COLO829 (cell line): ENCODE results near the gene CXCL1.
A peak's percentile ranks its signal among the peaks of the same experiment; 100 is the strongest.

Experiments
- DNase-seq: peaks from one replicate; pipeline ENCODE4 v3.0.0; 2012; ENCODE audit warnings: low spot score

CXCL1 gene

DNA sequence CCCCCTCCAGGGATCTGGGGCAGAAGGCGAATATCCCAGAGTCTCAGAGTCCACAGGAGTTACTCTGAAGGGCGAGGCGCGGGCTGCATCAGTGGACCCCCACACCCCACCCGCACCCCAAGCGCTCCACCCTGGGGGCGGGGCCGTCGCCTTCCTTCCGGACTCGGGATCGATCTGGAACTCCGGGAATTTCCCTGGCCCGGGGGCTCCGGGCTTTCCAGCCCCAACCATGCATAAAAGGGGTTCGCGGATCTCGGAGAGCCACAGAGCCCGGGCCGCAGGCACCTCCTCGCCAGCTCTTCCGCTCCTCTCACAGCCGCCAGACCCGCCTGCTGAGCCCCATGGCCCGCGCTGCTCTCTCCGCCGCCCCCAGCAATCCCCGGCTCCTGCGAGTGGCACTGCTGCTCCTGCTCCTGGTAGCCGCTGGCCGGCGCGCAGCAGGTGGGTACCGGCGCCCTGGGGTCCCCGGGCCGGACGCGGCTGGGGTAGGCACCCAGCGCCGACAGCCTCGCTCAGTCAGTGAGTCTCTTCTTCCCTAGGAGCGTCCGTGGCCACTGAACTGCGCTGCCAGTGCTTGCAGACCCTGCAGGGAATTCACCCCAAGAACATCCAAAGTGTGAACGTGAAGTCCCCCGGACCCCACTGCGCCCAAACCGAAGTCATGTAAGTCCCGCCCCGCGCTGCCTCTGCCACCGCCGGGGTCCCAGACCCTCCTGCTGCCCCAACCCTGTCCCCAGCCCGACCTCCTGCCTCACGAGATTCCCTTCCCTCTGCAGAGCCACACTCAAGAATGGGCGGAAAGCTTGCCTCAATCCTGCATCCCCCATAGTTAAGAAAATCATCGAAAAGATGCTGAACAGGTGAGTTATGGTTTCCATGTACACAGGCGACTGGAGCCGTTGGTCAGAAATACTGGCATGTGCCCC is at the start of gene CXCL1:
CXCL1 (plus strand) TSS at position 264 of the 926 bp plus-strand sequence; CDS start at position 342, 78 bp downstream.
- DNase-seq = no peak

DNA sequence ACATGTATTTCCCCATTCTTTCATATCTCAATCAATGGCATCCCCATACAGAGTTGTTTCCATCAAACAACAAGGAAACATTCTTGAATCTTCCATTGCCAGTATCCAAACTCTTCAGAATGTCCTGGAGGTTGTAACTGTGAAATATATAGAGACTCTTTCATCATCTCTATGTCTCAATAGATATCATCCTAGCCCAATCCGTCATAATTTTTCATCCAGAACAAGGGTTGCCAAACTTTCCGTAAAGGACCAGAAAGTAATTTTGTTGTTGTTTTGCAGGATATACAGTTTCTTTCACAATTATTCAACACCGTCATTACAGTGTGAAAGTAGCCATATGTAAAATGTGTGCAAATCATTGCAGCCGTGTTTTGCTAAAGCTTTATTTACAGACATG is 47.9 kb upstream of the CXCL1 start:
- DNase-seq = no peak

DNA sequence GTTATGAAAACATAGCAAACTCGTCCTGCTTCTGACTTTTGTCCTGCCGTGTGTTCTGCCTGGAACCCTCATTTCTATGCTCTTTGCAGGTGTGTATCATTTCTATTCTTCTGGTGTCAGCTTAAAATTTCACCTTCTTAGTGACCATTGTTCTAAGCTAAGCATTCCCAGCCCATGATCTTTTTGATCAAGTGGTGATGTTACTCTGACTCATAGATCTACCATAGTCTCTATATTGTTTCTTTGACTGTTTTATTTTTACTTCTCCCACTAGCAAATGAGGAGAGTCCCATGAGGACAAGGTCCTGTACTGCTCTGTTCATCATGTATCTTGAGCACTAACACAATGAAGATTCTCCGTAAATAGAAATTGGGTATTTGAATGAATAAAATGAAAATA is 46.8 kb upstream of the CXCL1 start:
- DNase-seq = peak; percentile 62

DNA sequence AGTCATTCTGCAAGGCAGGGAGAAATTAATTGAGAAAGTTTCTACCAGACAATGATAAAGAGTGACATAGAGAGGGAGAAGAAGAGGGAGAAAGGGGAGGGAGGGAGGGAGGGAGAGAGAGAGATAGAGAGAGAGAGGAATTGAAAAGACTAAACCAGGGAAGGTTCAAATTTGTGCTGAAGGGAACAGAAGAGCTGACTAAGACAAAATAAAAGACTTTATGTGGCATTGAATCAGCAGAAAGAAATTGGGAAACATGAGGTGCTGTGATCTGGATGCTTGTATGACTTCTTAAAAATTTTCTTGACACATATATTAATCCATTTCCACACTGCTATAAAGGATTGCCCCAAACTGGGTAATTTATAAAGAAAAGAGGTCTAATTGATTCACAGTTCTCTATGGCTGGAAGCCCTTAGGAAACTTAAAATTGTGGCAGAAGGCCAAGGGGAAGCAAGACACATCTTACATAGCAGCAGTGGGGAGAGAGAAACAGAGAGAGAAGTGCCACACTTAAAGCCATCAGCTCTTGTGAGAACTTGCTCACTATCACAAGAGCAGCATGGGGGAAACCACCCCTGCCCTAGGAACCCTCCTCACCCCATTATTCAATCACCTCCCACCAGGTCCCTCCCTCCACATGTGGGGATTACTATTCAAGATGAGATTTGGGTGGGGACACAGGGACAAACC is 46.2 kb upstream of the CXCL1 start:
- DNase-seq = no peak

DNA sequence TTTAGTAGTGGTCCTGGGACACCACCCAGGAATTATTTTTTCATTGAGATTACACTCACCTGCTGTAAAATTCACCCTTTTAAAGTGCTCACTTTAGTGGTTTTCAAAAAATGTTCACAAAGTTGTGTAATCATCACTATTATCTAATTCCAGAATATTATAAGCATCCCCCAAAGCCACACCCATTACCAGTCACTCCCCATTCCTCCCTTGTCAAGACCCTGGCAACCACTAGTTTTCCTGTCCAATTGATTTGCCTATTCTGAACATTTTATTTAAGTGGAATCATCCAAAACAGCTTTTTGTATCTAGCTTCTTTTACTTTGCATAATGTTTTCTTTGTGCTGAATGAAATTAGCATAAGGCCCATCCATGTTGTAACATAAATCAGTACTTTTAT is 45.4 kb upstream of the CXCL1 start:
- DNase-seq = no peak

DNA sequence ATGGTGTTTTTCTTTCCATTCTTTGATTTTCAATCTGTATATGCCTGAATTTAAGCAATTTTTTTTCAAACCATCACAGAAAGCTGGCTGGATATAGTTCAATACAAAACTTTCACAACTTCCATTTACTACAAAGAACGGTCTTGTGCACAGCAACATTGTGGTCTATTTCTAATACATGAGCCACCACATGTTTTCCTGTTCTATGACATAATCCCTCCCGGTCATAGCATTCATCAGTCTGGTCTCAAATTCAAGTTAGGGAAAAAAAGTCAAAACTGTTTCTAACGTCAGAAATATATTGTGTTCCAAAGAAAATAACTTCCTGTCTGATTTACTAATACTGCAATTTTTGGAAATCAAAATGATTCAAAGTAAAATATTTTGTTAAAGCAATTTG is 40.2 kb upstream of the CXCL1 start:
- DNase-seq = peak; percentile 67

DNA sequence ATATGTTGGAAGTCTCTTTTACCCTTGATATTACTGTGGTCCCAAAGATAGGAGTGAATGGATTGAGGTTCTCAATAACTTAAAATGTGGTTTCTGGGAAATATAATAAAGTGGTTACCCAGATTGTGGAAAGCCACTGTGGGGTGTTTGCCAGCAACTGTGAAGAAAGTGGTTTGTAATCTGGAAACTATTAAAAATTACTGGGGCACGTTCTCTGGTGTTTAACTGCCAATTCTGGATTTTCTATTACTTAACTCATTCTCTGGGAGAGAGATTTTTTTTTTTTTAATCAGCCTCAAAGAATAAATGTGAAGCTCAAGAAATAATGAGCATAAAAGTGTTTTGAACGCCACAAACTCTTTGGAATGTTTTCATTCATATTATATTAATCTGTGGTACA is 37.6 kb upstream of the CXCL1 start:
- DNase-seq = no peak

DNA sequence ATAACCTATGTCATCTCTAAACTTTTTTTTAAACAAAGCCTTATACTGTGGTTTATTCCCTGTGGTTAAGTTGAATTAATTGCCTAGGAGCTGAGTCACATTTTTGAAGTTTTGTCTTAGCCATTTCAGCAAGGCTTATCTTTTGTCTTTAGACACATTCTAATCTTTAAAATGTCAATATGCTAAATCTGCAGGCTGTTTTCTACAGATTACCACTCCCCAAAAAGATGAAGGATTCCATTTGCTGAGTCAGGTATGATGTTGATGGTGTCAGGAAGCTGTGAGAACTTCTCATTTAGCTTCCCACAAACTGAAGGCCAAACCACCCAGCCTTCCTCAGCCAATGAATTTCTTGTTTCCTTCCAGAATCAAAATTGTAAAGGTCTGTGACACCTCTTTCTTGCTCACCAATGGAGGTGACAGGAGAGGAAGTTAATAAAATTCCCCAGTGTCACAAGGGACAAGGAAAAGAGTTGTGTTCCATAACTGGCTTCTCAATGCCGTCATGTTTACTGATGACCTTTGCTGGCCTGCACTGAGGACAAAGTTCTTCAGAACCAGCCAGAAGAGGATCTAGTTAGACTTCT is 36.4 kb upstream of the CXCL1 start:
- DNase-seq = peak; percentile 74

DNA sequence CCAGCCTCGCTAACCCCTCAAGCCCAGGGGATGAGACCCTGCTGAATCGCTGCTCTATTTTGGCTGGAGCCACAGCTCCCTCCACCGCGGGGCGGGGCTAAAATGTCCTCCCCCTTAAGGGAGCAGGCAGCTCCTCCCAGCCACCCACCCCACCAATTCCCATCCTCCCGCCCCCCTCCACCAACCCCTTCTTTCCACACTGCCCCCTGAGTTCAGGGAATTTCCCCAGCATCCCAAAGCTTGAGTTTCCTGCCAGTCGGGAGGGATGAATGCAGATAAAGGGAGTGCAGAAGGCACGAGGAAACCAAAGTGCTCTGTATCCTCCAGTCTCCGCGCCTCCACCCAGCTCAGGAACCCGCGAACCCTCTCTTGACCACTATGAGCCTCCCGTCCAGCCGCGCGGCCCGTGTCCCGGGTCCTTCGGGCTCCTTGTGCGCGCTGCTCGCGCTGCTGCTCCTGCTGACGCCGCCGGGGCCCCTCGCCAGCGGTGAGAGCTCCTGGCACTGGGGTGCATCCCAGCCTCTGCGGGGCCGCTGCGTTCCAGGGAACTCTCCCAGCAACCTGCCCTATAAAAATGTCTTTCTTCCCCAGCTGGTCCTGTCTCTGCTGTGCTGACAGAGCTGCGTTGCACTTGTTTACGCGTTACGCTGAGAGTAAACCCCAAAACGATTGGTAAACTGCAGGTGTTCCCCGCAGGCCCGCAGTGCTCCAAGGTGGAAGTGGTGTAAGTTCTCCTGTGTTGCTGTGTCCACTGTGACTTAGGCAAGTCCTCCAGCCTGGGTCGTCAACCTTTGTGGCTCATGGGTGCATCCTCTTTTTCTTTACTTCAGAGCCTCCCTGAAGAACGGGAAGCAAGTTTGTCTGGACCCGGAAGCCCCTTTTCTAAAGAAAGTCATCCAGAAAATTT is 32.6 kb upstream of the CXCL1 start, which contains the start of gene CXCL6:
CXCL6 (plus strand) TSS at position 306 of the 907 bp plus-strand sequence; CDS start at position 379, 73 bp downstream.
- no peak for DNase-seq

DNA sequence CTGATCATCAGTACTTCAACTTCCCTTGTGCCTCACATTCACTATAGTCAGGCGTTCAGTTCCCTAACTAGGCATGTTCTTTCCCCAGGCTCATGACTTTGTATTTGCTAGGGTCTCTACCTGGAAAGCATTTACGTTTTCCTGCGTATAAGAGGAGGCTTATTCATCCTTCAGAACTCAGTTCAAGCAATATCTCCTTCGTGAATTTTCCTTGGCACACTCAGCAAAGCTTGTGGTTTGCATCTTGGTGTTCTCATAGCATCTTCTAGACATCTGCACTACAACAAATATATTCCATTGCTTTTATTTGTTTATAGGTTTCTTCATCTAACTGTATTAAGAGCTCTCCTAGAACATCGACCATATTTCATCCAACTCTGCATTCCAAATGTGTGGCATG is 30.1 kb upstream of the CXCL1 start:
- no peak for DNase-seq

DNA sequence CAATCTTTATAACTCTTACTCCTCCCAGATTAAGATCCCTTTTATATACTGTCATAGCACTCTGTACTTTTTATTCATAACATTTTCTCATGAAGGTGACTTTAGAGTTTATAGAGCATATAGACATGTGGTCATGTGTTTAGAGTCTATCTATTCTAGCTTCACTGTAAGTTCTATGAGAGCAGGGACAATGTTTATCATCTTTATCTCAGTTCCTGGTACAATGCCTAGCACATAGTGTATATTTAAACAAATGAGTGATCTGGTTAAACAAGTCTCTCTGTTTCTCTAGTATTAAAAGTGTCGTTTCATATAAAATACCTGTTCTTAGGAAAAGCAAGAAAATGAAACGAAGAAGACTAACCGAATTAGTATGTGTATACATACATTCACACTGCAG is 29.5 kb upstream of the CXCL1 start:
- DNase-seq = no peak

DNA sequence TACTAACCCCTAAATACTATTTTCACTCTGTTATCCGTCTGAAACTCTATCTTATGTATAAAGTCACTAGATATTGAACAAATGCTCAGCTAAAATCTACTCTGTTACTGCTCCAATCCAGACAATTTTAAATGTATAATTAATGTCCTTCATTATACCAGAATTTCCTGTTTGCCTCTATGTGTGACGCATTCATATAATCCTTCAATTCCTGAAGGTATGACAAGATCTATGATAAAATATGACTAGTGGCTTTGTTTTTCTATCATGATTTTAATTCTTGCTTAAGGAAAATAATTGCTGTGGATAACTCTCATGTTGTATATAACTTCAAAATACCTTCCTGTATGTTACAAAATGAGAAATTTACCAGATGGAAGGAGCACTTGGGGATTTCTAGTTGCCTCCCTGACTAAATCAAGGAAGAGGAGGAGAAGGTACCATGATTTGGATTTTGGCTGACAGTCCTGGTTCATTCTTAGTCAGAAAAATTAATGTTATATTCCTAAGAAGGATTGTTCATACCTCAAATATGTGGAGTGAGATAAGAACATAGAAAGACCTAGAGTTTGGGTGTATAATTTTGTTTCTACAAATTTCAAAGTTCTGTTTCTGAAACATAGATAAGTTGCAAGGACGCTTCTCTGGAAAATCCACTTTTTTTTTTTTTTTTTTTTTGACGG is 27.8 kb upstream of the CXCL1 start:
- DNase-seq = no peak

DNA sequence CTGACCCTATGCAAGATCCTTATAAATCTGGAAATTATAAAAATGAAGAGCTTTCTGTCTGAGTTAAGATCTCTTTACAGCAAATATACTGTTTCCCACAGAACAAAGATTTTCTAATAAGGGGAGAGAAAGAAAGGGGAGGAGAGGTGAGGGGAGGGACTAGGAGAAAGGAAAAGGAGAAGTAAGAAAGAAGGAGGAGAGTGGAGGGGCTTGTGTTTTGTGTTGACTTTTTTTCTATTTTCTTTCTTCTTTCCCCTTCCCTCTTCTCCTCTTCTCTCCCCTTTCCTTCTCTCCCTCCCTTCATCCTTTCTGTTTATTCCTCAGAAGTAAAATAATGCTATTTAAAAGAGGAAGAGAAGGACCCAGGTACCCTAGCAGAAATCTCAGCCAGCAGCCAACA is 26.5 kb upstream of the CXCL1 start:
- DNase-seq = no peak

DNA sequence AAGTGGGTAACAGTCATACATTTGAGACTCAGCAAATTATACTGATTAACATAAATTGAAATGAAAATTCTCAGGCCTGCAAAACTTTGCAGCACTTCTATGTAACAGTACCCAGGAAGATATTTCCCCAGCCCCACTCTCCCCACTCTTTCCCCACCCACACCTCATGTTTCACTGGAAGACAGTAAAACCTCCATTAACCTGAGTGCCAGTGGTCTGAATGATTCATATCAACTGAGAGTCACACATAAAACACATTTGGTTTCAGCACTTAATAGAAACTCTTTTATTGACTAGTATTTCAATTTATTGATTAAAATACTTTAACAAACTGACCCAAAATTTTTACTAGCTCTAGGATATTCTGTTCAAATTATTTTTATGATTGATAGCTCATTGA is 25.8 kb upstream of the CXCL1 start:
- DNase-seq = no peak

DNA sequence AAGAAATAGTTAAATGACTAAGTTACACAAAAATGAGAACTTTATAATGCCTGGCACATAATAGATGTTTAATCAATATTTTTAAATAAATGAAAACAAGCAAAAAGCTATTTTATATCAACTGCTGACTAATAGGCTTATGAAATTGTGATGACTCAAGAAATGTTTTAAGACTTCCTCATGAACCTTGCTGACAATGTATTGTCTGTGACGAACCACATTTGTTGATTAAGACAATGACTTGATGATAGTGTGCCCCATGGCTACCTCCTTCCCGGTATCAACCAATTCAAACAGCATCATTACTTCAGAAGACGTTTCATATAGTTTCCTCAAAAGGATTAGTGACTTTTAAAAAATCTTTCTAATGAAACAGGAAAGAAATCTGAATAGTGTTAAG is 24.8 kb upstream of the CXCL1 start:
- no peak for DNase-seq

DNA sequence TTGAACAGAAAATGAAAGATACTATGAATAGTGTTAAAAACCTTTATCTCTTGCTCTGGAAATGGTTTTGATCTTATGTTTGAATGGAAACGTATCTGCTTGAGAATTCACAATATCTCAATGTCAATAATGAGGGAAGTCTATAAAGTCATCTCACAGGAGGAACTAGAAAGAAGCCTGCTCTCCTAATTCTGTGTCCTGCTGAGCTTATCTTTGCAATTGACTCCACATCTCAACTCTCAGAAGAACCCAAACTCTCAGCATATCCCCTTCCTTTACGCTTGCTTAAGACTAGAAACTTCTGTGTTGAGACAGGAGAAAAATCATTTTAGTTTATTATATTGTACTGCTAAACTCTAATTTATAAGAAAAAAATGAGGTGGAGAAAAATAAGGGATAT is 24.4 kb upstream of the CXCL1 start:
- DNase-seq = no peak

DNA sequence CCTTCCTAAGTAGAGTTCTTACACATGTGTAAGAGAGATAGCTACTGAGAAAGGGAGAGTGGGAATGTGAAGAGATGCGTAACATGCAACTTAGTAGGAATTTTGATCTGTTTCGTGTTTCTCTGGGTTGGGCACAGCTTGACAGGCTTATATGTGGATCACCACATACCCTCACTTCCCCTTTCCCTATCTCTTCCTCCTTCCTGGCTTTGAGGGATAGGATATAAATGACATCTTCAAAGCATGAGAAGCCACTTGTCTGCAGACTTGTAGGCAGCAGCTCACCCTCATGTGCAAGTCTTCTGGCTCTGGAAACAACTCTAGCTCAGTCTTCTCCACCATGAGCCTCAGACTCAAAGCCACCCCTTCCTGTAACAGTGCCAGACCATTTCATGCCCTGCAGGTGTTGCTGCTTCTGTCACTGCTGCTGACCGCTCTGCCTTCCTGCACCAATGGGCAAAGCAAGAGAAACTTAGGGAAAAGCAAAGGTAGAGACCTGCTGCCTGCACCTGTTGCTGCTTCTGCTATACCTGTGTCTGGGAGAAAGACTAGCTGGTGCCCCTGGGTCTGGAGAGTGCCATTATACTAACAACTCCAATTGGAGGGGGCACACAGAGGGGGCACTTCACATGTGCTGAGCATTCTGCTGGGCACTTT is 21.5 kb upstream of the CXCL1 start:
- DNase-seq = no peak

DNA sequence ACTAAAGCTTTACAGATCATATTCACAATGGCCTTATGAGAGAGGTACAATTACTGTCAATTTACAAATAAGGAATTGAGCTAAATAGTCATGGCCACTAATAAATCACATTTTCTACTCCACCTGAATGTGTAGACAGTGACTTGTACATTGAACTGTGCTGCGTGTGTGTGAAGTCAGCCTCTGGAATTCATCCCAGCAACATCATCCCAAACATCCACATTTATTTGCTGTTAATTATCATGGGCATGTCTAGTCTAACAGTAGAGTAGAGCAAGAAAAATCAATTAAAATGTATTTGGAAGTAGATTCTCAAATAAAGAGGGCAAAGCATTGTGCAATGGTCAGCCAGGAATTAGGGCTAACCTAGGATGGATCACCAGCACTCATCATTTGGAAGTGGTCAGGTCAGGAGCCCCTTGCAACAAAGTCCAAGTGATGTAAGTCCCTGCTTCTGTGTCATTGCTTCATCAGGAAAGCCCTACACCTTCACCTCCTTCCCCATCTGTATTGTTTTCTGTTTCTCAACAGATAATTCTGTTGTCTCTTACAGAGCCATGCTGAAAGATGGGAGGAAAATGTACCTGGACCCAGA is 20.9 kb upstream of the CXCL1 start:
- DNase-seq = no peak

DNA sequence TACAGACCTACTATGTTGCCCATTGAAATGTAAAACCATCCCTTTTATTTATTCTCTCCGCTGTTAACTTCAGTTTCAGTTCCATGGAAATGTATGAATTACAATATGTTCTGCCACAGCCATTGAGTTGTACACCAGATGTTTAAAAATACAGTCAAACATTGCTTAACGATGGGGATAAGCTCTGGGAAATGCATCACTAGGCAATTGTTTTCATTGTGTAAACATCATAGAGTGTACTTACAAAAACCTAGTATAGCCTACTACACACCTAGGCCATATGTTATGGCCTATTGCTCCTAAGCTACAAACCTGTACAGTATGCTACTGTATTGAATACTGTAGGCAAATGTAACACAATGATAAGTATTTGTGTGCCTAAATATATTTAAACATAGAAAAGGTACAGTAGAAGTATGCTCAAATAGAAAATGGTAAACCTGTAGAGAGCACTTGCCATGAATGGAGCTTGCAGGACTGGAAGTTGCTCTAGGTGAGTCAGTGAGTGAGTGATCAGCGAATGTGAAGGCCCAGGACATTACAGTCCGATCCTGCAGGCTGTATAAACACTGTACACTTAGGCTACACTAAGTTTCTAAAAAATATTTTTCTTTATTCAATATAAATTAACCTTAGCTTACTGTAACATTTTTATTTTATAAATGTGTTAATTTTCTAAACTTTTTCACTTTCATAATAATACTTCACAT is 18.8 kb upstream of the CXCL1 start:
- no peak for DNase-seq

DNA sequence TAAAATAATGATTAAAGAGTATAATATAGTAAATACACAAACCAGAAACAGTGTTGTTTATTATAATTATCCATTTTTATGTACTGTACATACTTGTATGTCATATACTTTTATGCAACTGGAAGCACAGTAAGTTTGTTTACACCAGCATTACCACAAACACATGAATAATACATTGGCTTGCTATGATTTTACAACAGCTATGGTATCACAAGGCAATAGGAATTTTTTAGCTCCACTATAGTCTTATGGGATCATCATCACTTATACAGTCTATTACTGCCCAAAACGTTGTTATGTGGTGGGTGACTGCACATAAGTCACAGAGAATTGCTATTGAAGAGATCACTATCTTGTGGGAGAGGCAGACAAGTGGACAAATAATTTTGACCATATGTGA is 17.9 kb upstream of the CXCL1 start:
- DNase-seq = no peak
